K562 (cell line): ENCODE results near the gene LMAN2. TPM values are rescaled to one million over a fixed set of nuclear protein-coding genes. Genes with fewer than 3 reads are reported as not detected.

Source experiments
- ATAC-seq: fragments of 200-7000 bp; cut with Tn5 transposase; 3 replicates; pipeline ENCODE4 v1.9.1; 2020; ENCODE audit warnings: moderate library complexity
- BruUV-seq: library from RNA; stranded (reverse); fragments of 400-500 nt; replicated peaks from 2 replicates; lab custom pipeline; 2021; lab: Mats Ljungman, UMichigan
- CTCF ChIA-PET: fragments of 300-600 bp; formaldehyde crosslinking; extraction: SDS; loops from one replicate; lab custom pipeline; 2021; ENCODE audit warnings: low intra/inter-chr PET ratio; lab: Yijun Ruan, JAX
- POLR2A ChIA-PET: fragments of 300-600, 350-650 bp; sonication (Branson Sonifier 250); formaldehyde crosslinking; extraction: SDS; loops from one replicate; lab custom pipeline; 2021; ENCODE audit warnings: antibody characterized with exemption, inconsistent platforms; lab: Yijun Ruan, JAX
- DNase-seq, 4 experiments: peaks; one replicate each; pipeline versions ENCODE4 v3.0.0 to v3.0.0-alpha.2; 2011 to 2018; ENCODE audit warnings: low spot score in 3 of 4, mixed read lengths in 3 of 4; ENCODE audit errors: extremely low read depth in 1 of 4
- FAIRE-seq: peaks from 2 replicates; lab custom pipeline; 2011; peaks lifted over from hg19 to GRCh38; lab: Jason Lieb, UNC
- H2AFZ ChIP-seq: 2 replicates; pipeline ENCODE4 v1.6.0; 2011; ENCODE audit warnings: low read depth, low read length, control low read depth, inconsistent platforms
- H3K27ac ChIP-seq: fragments of 200-600 bp; 3 replicates; pipeline ENCODE4 v1.8.0; 2011; ENCODE audit warnings: low read depth, mild to moderate bottlenecking, control low read depth, inconsistent platforms, low read length, moderate library complexity, mixed read lengths; ENCODE audit errors: extremely low read depth
- H3K27me3 ChIP-seq, 2 experiments: fragments of 300-600 bp in 1 of 2; 2 replicates in 1 of 2; 3 replicates in 1 of 2; pipeline versions ENCODE4 v1.6.0 to v1.8.0; 2011; ENCODE audit warnings: inconsistent platforms in 2 of 2, low read length in 2 of 2, mild to moderate bottlenecking in 1 of 2, mixed read lengths in 1 of 2, moderate library complexity in 1 of 2; ENCODE audit not compliant: control insufficient read depth in 2 of 2, insufficient read depth in 2 of 2
- H3K36me3 ChIP-seq: fragments of 300-600 bp; 3 replicates; pipeline ENCODE4 v1.8.0; 2011; ENCODE audit warnings: mild to moderate bottlenecking, low read length, inconsistent platforms; ENCODE audit not compliant: control insufficient read depth, insufficient read depth
- H3K4me1 ChIP-seq, 2 experiments: fragments of 200-600 bp in 1 of 2; replicated peaks in 1 of 2; 2 replicates in 1 of 2; 3 replicates in 1 of 2; pipeline versions ENCODE4 v1.5.1 to v1.8.0; 2011; ENCODE audit warnings: inconsistent platforms in 2 of 2, low read length in 2 of 2, mild to moderate bottlenecking in 1 of 2, mixed read lengths in 1 of 2, moderate library complexity in 1 of 2; ENCODE audit not compliant: control insufficient read depth in 2 of 2, insufficient read depth in 2 of 2
- H3K4me2 ChIP-seq: 2 replicates; pipeline ENCODE4 v1.6.1; 2011; ENCODE audit warnings: low read length, control low read depth, inconsistent platforms, mixed read lengths; ENCODE audit not compliant: insufficient read depth
- H3K4me3 ChIP-seq: fragments of 200-600 bp; sonication (generic), shearing (Covaris generic); 2 replicates; pipeline ENCODE4 v1.5.1; 2016; ENCODE audit warnings: control low read depth, inconsistent platforms
- H3K79me2 ChIP-seq: fragments of 200-600 bp; 3 replicates; pipeline ENCODE4 v1.8.0; 2011; ENCODE audit warnings: low read length, inconsistent platforms; ENCODE audit not compliant: control insufficient read depth, insufficient read depth
- H3K9ac ChIP-seq, 2 experiments: 2 replicates each; pipeline versions ENCODE4 v1.6.0 to v1.6.1; 2011; ENCODE audit warnings: low read depth in 2 of 2, low read length in 2 of 2, control low read depth in 1 of 2, inconsistent platforms in 1 of 2, mild to moderate bottlenecking in 1 of 2, mixed read lengths in 1 of 2; ENCODE audit not compliant: insufficient read depth in 1 of 2
- H3K9me1 ChIP-seq: one replicate; pipeline ENCODE4 v1.6.0; 2011; ENCODE audit warnings: inconsistent platforms, mild to moderate bottlenecking, low read length, moderate library complexity; ENCODE audit not compliant: control insufficient read depth, insufficient read depth
- H3K9me3 ChIP-seq: replicated peaks from 2 replicates; pipeline ENCODE4 v1.5.1; 2011; ENCODE audit warnings: low read depth, low read length, inconsistent platforms; ENCODE audit not compliant: control insufficient read depth, insufficient read depth
- H4K20me1 ChIP-seq: replicated peaks from 2 replicates; pipeline ENCODE4 v1.6.1; 2011; ENCODE audit warnings: low read length, inconsistent platforms, mixed read lengths; ENCODE audit not compliant: control insufficient read depth, insufficient read depth
- CTCFL ChIP-seq: IDR thresholded peaks from 2 replicates; pipeline ENCODE4 v1.6.1; 2011; ENCODE audit warnings: borderline replicate concordance, low read depth, mild to moderate bottlenecking, moderate library complexity, low read length; ENCODE audit not compliant: insufficient read depth, poor library complexity, severe bottlenecking
- ELF4 ChIP-seq: fragments of 450-650 bp; formaldehyde crosslinking; IDR thresholded peaks from 2 replicates; pipeline ENCODE4 v1.4.0; 2022; ENCODE audit warnings: missing genetic modification characterization
- FOXJ3 ChIP-seq: sonication (generic); formaldehyde crosslinking; IDR thresholded peaks from 2 replicates; pipeline ENCODE4 v1.4.0; 2020; ENCODE audit warnings: mild to moderate bottlenecking, missing genetic modification reagents
- HINFP ChIP-seq: fragments of 450-650 bp; conservative IDR thresholded peaks from 2 replicates; pipeline ENCODE4 v1.6.1; 2016; ENCODE audit warnings: missing genetic modification characterization, low read depth, mild to moderate bottlenecking, control low read depth, missing compliant biosample characterization
- HNRNPH1 ChIP-seq: fragments of 200-400 bp; formaldehyde crosslinking; optimal IDR thresholded peaks from 2 replicates; pipeline ENCODE3; 2017; ENCODE audit warnings: low read depth, mild to moderate bottlenecking, low read length, moderate library complexity
- HNRNPLL ChIP-seq: fragments of 200-400 bp; formaldehyde crosslinking; IDR thresholded peaks from 2 replicates; pipeline ENCODE4 v1.6.1; 2017; ENCODE audit warnings: low read length, low read depth, mild to moderate bottlenecking; ENCODE audit not compliant: poor library complexity, severe bottlenecking
- KLF16 ChIP-seq: IDR thresholded peaks from 2 replicates; pipeline ENCODE4 v1.6.1; 2016; ENCODE audit warnings: antibody characterized with exemption
- RBM25 ChIP-seq: fragments of 200-400 bp; formaldehyde crosslinking; IDR thresholded peaks from 2 replicates; pipeline ENCODE4 v1.6.1; 2018; ENCODE audit warnings: low read length, low read depth, moderate library complexity; ENCODE audit not compliant: severe bottlenecking
- SNRNP70 ChIP-seq: fragments of 200-400 bp; formaldehyde crosslinking; optimal IDR thresholded peaks from 2 replicates; pipeline ENCODE3; 2017; ENCODE audit warnings: low read depth, low read length
- WGBS: fragments of 100-300 bp; shearing (Covaris generic); methylation state at CpG from one replicate; pipeline ENCODE4 v1.1.6; 2016; ENCODE audit warnings: low coverage, mixed read lengths; ENCODE audit not compliant: insufficient coverage; ENCODE audit errors: missing lambda C conversion rate; 5-methylcytosine and 5-hydroxymethylcytosine counted together
- in situ Hi-C: fragments of 300-500 bp; cut with MboI; formaldehyde crosslinking; loops from 4 replicates; pipeline ENCODE4 v1.15.0; 2018; ENCODE audit warnings: inconsistent platforms, mixed read lengths
- intact Hi-C: fragments of 100-400 bp; cut with micrococcal nuclease; formaldehyde crosslinking; loops from 2 replicates; pipeline ENCODE4 v1.14.2; 2022
- polyA plus RNA-seq, 8 experiments: library from polyadenylated mRNA; depleted of rRNA in 4 of 8; stranded (reverse) in 5 of 8; unstranded in 3 of 8; fragments of >200 nt; fragmentation: Nextera tagmentation in 2 of 8; fragmentation: Illumina TruSeq in 1 of 8; extraction: Ambion mirVana in 2 of 8; extraction: Trizol in 1 of 8; gene quantifications; 2 replicates each; pipeline versions ENCODE4 v1.2.1 to v1.2.3, GENCODE V29; 2011 to 2014; ENCODE audit warnings: inconsistent platforms in 1 of 8, missing spikeins in 1 of 8
- total RNA-seq, 7 experiments: library from RNA; depleted of rRNA in 6 of 7; stranded (reverse); fragments of >200 nt in 6 of 7; fragmentation: Illumina TruSeq in 2 of 7; extraction: Trizol in 2 of 7; gene quantifications; 2 replicates each; pipeline versions ENCODE4 v1.2.1 to v1.2.3, GENCODE V29; 2011 to 2021; ENCODE audit warnings: low replicate concordance in 1 of 7

Gene LMAN2
- total and polyA plus RNA-seq, 9 of the 15 experiments (the other 6 are each of a cell fraction or from before 2014, with no cell fraction given) = 2.7 to 254 (median 136) TPM

- no peak for ATAC-seq
- Histone ChIP-seq H3K4me1 (peaks cover 3 to 15% of the 10 kb centered on the region in 2 experiments; a peak in 4 of 5 replicates), H4K20me1 (peaks cover 3% of the 10 kb centered on the region; the same call in 1 of the 2 replicates), H3K4me3 (no peak overlapping the region), H3K79me2 (peaks cover 2% of the 10 kb centered on the region; the same call in 1 of the 3 replicates), H3K9me3 (no peaks in the 10 kb centered on the region), H3K9ac (no peak overlapping the region), H3K27me3 (no peaks in the 10 kb centered on the region), H3K27ac (no peak overlapping the region; the same call in 2 of the 3 replicates), H3K36me3 (peaks cover 79% of the 10 kb centered on the region), H3K9me1 (no peaks in the 10 kb centered on the region), H3K4me2 (no peak overlapping the region), H2AFZ (no peak overlapping the region)
- ChIA-PET CTCF (no interaction called here), POLR2A (interaction anchor here (0.6 to 1.8 kb wide), 6 partner anchors 9 to 185 kb away, joined by 3 to 6 read pairs (median 4); no protein-coding TSS in a partner anchor)
- in situ Hi-C loops = no loop called here
- DNase-seq = no peak
- WGBS = 76% methylated on average over 4 of the region's 4 CpGs
- TF ChIP-seq RBM25 (no peak), FOXJ3 (no peak), SNRNP70 (no peak), HNRNPLL (no peak), CTCFL (no peak), ELF4 (CRISPR knock-in tag) (no peak), HINFP (tag) (no peak), HNRNPH1 (no peak), KLF16 (no peak)
- intact Hi-C loops = no loop called here
- no TSS peak for BruUV-seq
- no peak for FAIRE-seq
These were observed 54.9 kb downstream of the LMAN2 start for GRCh38 chr5:177296581-177296980.
